Left forelimb (tissue), 1 donor: ENCODE data around the gene RAB36.

ENCODE experiments used
- DNase-seq: peaks from one replicate; pipeline ENCODE4 v3.0.0-alpha.2; 2018; ENCODE audit warnings: low spot score

Gene RAB36

DNA sequence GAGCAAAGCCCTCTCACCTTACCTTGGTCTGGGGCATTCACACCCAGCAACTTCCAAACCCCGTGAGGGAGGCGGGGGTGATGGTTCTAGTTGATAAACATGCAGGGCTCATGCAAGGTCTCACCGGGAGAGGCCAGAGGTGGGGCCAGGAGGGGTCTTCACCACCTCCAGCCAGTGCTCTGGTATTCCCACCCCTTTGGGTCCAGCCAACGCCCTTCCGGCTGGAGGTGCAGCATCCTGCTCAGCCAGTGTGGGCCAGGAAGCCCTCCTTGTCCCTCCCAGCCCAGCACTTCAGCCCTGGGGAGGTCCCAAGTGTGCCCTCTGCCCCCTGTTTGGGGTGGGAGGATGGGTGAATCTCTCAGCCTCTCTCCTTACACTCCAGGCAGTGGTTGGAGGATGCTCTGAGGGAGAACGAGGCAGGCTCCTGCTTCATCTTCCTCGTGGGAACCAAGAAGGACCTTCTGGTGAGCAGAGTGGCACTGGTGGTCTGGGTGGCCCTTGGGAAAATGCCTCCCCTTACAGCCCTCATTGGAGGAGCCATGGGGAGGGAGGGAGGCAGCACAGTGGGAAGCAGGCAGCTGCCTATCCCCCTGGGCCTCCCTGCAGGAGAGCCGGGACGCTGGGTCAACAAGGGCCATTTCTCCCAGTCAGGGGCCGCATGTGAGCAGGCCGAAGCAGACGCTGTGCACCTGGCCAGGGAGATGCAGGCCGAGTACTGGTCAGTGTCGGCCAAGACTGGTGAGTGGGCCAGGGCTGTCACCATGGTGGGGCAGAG lies 13.4 kb downstream of the RAB36 start:
- DNase-seq: no peak

DNA sequence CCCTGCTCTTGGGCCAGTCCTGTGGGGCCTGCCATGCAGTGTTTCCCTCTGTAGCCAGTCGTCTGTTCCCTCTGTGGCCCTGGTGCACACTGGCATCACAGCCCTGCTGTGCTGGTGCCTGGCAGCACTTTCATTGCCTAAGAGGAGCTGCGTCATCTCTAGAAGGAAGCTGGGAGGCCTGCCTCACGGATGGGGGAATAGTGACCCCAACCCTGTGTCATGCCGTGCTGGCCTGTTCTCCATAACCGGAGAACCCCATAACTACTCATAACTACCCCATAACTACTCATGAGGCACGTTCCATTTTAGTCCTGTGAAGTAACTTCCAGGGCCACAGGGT lies 14.0 kb downstream of the RAB36 start:
- DNase-seq: no peak

DNA sequence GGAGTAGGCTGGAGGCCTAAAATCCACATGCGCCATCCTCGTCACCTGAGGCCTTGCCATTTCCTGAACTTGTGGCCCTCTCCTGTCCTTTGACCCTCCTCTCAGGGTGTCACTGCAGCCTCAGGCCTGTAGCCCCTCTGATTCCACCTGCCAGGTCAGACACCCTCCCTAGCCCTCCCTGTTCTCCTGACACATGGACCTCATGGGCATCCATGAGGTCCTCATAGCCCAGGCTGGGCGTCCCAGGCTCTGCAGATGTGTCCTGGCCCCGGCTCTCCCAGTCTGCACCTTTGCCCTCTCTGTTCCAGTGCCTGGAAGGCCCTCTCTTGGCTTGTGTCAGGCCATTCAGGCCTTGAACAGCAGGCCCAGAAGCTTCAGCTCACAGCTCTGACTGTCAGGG lies 15.8 kb downstream of the RAB36 start:
- DNase-seq: no peak

DNA sequence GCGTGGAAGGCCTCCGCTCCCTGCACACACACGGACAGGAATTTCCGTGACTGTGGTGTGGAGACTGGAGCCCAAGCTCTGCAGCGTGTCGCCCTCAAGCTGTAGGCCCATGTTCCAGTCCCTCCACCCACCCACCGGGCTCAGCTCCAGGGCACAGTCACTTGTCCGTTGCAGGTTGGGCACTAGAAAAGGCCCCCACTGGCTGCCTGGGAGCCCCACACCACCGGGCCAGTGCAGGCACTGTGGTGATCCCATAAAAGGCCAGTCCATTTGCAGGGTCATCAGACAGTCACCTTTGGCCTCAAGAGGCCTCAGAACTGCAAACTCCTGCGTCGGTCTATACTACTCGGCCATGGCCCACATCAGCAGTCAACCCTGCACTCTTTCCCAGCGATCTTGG lies 16.3 kb downstream of the RAB36 start:
- no peak for DNase-seq

GRCh38 chr22:23163665-23164064 lies 18.4 kb downstream of the RAB36 start:
- no peak for DNase-seq

GRCh38 chr22:23164091-23164490 lies 18.8 kb downstream of the RAB36 start:
- DNase-seq: no peak

DNA sequence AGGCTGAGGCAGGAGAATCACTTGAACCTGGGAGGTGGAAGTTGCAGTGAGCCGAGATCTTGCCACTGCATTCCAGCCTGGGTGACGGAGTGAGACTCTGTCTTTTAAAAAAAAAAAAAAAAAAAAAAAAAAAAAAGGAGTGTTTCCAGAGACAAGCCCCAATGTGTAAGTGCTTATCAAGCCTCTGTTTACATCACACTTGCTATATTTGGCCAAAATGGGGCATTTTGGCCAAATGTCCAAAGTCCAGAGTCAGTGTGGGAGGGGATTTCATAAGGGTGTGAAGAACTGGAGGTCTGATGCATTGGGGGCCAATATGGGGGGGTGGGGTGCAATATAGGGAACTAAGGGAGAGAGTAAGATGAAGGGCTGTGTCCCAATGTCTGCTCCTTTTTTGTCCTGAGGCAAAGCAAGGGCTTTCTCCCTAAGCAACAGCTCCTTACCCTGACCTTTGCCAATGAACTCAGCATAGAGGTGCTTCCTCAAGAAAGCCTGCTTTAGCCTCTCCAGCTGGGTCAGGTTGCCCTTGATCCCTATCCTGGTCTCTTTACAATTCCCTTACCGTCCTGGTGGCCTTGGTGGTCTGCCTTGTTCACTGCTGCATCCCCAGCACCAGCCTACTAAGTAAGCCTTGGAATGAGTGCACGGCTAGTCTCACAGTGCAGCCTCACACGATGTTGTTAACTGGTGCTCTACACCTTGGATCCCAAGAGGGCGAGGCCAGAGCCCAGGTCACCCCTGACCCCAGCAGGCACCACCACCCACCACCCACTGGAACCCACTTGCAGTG lies 21.0 kb downstream of the RAB36 start:
- DNase-seq: no peak

GRCh38 chr22:23166841-23167616 lies 21.8 kb downstream of the RAB36 start:
- no peak for DNase-seq

DNA sequence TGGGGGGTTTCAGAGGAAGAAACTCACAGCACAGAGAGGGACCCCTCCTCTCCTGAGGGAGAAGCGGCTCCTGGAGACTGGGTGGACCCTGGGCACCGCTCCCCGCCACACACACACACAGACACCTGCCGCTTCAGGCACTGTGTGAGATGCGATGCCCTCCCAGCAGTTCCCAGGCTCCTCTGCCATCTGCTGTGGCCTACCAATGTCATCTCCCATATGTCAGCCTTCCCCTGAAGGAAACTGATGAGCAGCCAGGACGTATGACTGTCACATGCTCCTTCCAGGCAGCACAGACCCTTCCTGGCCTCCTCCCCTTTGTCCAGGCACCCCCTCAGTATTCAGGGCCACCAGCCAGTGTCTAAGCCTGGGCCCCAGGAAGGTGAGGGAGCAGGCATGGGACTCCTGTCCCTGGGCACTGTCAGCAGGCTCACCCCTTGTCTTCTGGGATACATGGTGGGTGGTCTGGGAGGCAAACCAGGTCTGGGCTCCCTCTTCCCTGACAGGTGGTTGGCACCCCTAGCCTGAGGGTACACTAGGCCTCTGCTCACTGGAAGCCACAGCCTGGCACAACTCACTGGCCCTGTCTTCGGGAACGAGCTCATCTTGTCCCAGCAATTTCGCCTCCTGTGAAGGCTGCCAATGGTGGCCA lies 23.2 kb downstream of the RAB36 start:
- no peak for DNase-seq

- no peak for DNase-seq
Observed at GRCh38 chr22:23169043-23169406, 23.7 kb downstream of the RAB36 start.

DNA sequence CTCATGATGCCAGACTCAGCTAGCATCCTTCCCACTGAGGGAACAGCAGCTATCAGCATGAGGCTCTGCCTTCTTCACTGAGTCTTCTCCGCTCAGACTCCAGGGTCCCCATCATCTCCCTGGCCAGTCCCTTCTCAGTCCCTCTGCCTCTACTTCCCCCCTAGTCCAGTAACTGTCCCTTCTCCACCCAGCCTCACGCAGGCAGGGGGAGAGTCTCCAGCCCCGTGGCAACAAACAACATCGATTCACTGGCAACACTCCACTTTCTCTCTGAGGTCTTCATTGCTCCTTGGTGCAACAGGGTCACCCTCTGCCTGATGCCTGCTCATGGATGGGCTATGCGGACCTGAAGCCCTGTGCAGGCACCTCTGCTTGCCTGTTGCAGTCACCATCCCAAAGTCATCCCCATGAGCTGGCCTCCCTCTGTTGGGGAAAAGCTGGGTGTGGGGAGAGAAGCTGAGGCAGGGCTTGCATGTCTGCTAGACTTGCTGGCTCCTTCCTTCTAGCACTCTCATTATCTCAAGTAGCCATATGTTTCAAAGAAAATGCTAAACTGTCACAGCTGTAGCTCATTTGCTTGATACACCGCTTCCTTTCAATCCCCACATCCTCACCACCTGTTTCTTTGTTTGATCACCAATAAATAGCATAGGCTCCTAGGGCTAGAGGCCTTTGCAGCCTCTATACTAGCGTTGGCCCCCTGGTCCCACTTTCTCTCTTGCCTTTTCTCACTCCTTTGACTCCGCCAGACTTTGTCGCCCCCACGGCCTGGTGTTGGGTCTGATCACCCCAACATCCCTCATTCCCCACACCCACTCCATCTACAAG lies 30.8 kb downstream of the RAB36 start:
- DNase-seq: no peak

- DNase-seq: no peak
Observed at GRCh38 chr22:23176645-23177027, 31.4 kb downstream of the RAB36 start.

DNA sequence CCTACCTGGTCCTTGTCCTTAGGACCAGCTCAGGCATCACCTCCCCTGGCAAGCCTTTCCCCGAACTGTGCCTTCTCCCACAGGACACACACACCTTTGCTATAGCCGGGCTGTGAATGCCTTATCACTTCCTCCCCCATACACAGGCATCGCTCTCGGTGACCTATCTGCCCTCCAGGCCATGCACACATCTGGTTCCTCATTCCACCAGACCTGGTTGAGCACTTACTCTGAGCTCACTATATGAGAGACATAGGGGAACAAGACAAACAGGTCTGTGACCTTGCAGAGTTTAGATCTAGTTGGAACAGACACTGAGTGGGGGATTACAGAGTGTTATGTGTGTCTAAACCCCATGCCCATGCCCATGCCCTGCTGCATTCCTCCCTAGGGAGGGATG lies 31.9 kb downstream of the RAB36 start:
- DNase-seq: no peak

DNA sequence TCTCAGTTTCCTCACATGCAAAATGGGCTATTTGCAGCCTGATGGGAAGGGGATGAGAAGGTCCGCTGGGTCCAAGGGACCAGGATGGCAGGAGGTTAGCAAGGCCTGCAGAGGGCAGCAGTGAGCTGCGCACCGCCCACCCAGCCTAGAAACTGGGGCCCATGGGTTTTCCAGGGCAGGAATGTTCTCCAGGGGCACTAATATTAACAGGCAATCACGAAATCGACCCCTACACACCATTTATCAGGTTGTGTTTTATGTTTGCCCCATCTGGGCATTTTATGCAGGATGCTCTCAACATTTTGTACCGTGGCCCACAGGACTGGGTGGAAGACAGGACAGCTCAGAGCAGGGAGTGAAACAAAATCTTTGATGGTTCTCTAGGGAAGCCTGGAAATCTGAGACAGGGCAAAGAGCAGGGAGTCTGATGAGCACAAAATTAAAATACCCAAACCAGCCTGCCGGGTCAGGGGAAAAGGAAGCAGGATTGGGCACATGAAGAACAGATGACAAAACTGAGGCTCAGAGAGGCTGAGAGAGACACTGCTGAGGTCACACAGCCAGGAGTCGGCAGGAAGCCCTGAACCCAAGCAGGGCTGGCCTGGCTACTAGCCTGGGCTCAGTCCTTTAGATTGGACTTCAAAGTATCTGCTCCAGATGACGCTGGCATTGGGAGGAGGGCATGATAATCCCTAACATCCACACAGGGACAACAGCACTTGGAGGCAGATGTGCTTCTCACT lies 33.4 kb downstream of the RAB36 start:
- DNase-seq: peak; percentile 84

DNA sequence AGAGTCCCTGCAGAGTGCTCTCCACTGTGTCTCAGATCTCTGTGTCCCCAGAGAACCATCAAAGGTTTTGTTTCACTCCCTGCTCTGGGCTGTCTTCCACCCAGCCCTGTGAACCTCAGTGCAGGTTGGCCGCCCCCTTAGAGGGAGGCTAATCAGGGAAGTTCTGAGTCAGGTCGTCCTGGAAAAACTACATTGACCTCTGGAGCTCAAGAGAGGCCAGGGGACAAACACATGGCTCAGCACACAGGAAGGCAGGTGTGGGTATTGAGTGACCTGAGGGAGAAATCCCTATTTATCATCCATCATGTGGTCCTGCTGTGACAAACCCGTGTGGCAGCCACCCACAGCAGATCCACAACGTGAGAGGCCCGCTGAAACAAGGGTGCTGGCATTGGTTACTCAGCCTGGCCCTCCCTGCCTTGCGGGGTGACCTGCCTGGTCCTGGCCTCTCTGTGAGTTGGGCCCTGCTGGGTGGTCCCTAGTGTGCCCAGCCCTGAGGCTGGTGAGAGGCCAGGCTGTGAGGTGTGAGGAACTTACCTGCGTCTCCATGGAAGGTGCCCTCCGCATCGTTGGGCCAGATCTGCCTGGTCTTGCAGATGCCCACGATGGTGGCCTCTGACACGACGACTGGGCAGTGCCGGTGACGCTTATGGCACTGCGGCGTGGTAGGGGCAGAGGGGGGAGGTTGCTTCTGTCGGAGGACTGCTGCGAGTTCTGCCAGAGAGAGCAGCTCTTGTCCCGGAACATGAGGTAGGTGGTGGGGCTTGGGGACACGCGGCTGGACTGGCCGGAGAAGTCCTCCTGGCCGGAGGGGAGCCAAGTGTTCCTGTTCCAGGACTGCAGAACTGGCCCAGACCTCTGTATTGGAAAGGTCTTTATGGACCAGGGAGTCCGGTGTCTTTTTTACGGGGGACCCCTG lies 34.4 kb downstream of the RAB36 start:
- no peak for DNase-seq

DNA sequence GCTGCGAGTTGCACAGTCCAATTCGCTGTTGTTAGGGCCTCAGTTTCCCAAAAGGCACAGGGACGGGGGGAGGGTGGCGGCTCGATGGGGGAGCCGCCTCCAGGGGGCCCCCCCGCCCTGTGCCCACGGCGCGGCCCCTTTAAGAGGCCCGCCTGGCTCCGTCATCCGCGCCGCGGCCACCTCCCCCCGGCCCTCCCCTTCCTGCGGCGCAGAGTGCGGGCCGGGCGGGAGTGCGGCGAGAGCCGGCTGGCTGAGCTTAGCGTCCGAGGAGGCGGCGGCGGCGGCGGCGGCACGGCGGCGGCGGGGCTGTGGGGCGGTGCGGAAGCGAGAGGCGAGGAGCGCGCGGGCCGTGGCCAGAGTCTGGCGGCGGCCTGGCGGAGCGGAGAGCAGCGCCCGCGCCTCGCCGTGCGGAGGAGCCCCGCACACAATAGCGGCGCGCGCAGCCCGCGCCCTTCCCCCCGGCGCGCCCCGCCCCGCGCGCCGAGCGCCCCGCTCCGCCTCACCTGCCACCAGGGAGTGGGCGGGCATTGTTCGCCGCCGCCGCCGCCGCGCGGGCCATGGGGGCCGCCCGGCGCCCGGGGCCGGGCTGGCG lies 35.1 kb downstream of the RAB36 start, which contains the start of gene BCR:
Gene BCR, plus strand, starts transcription at position 209 of the 592 bp plus-strand sequence. CDS start 452 bp downstream, outside the sequence.
- peak; percentile 82 for DNase-seq

DNA sequence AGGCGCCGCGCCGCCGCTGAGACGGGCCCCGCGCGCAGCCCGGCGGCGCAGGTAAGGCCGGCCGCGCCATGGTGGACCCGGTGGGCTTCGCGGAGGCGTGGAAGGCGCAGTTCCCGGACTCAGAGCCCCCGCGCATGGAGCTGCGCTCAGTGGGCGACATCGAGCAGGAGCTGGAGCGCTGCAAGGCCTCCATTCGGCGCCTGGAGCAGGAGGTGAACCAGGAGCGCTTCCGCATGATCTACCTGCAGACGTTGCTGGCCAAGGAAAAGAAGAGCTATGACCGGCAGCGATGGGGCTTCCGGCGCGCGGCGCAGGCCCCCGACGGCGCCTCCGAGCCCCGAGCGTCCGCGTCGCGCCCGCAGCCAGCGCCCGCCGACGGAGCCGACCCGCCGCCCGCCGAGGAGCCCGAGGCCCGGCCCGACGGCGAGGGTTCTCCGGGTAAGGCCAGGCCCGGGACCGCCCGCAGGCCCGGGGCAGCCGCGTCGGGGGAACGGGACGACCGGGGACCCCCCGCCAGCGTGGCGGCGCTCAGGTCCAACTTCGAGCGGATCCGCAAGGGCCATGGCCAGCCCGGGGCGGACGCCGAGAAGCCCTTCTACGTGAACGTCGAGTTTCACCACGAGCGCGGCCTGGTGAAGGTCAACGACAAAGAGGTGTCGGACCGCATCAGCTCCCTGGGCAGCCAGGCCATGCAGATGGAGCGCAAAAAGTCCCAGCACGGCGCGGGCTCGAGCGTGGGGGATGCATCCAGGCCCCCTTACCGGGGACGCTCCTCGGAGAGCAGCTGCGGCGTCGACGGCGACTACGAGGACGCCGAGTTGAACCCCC lies 35.8 kb downstream of the RAB36 start:
- no peak for DNase-seq

- no peak for DNase-seq
Observed at GRCh38 chr22:23181721-23182308, 36.5 kb downstream of the RAB36 start.
